ENCODE measurements around the gene MMP17.
"Not testable (repeated sequence)": the region's sequence is repeated elsewhere in the genome, so short reads cannot be mapped to it uniquely, and the experiment has no call there.

The MMP17 gene

GRCh38 chr12:131800594-131801135 lies 27.5 kb upstream of the MMP17 start:
- DNase-seq: no peak

DNA sequence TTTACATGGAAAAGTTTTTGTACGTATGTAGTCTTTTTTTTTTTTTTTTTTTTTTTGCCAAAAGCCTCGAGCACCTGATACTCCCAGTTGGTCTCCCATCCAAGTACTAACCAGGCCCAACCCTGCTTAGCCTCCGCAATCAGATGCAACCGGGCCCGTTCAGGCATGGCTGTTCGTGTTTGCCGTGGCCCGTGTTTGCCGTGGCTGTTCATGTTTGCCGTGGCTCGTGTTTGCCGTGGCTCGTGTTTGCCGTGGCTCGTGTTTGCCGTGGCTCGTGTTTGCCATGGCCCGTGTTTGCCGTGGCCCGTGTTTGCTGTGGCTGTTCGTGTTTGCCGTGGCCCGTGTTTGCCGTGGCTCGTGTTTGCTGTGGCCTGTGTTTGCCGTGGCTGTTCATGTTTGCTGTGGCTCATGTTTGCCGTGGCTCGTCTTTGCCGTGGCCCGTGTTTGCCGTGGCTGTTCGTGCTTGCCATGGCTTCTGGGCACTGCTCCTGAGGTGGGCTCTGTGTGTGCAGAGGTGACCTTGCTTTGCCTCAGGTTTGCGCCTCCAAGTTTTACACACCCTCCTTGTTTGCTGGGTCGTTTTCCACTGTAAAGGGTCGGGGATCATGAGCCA lies 26.8 kb upstream of the MMP17 start:
- DNase-seq: no peak

- no peak for DNase-seq
These were observed 24.2 kb upstream of the MMP17 start for GRCh38 chr12:131803961-131804521.

DNA sequence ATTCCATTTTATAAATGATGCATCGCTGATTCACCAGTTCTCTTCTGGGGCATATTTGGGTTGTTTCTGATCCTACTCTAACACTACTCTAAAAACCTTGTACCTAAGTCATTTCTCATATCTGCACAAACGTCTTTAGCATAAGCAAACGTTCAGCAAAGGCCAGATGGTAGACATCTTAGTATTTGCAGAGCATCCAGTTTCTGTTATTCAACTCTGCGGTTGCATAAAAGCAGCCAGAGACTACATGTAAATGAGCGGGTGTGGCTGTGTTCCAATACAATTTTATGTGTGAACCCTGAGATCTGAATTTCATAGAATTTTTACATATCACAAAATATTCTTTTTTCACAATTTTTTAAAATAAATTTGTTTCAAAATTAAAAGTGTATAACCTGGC lies 22.8 kb upstream of the MMP17 start:
- no peak for DNase-seq

- DNase-seq: no peak
These were observed 21.5 kb upstream of the MMP17 start for GRCh38 chr12:131806674-131807073.

GRCh38 chr12:131808744-131809371 lies 19.3 kb upstream of the MMP17 start:
- DNase-seq: no peak

GRCh38 chr12:131809476-131810254 lies 18.5 kb upstream of the MMP17 start:
- DNase-seq: not testable (repeated sequence)

DNA sequence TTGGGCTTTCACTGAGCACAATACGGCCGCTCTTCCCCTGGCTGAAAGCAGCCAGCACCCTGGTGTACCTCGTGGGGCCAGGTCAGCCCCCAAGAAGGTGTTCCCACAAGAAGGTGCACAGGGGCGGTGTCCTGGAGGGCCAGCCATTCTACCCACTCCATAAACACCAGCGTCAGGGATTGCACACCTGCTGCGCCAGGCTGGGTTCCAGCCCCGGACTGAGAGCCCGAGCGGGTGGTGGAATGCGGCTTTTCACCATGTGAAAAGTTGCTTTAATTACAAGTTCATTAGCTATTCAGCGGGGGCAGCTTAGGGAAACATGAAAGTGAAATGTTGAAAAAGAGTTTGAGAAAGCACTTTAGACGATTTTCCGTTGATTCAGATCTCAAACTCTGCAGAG lies 17.5 kb upstream of the MMP17 start:
- DNase-seq: no peak

- DNase-seq: no peak
These were observed 13.1 kb upstream of the MMP17 start for GRCh38 chr12:131815131-131815530.

- no peak for DNase-seq
These were observed 11.7 kb upstream of the MMP17 start for GRCh38 chr12:131816495-131816894.

DNA sequence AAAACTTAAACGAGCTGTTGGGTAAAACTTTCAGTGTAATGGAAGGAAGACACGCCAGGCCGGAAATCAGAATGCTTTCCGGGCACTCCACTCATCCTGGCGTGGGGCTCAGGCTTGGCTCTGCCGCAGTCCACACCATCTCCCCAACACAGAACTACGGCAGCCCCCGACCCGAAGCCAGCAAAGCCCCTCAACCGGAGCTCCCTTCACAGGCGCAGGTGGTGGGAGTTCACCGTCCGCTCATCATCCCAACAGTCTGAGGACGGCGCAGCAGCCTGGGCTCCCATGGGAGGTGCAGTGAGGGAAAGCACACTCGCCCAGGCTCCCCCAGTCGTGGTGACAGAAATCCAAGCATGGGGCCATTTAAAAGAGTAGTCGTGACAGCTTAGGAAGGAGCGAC lies 11.0 kb upstream of the MMP17 start:
- DNase-seq: no peak

DNA sequence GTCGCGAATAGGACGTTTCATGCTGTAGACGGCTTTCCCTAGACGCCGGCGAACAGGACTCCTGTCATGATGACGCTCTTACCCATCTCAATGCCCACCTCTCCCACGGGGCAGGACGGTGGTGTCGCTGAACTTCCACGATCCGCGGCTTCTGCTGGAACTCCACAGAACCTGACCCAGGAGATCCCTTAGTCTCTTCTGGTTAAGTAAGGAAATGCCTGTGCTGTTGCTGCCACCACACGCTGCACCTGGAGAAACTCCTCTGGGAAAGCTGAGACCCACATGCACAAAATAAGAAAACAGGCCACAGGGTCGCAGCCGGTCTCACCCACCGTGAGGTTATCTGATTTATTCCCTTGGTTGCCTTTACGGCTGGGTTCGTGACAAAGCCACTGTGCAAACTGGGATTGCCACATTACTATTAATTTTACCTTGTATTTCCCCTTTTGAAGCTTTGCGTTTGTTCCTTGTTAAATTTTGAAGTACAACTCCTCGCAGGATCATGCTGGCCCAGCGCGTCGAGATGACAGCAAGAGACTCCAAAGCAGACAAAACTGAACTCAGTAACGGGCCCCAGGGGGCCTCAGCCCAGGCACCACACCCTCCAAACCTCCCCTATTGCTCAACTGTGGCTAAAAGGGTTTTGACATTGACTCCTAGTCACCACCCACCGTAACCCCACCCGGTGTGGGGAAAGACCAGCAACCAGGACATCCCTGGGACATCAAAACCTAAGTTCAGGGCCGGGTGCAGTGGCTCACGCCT lies 9.2 kb upstream of the MMP17 start:
- DNase-seq: no peak

DNA sequence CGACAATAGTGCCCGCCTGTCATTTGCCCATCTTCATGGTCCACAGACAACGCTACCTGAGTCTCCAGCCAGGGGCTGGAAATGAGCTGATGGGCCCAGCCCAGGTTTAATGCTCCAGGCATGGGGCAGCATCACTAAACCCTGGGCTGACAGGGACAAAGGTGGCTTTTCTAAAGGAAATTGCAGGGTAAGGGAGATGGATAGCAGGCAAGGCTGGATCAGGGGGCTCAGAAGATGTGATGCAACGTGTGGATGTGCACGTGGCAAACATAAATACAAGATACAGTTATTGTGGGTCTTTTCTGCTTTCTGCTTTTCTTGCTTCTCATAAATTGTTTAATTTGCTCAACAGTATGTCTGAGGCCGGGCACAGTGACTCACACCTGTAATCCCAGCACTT lies 3.7 kb upstream of the MMP17 start:
- no peak for DNase-seq

GRCh38 chr12:131825146-131825892 lies 2.9 kb upstream of the MMP17 start:
- DNase-seq: no peak

DNA sequence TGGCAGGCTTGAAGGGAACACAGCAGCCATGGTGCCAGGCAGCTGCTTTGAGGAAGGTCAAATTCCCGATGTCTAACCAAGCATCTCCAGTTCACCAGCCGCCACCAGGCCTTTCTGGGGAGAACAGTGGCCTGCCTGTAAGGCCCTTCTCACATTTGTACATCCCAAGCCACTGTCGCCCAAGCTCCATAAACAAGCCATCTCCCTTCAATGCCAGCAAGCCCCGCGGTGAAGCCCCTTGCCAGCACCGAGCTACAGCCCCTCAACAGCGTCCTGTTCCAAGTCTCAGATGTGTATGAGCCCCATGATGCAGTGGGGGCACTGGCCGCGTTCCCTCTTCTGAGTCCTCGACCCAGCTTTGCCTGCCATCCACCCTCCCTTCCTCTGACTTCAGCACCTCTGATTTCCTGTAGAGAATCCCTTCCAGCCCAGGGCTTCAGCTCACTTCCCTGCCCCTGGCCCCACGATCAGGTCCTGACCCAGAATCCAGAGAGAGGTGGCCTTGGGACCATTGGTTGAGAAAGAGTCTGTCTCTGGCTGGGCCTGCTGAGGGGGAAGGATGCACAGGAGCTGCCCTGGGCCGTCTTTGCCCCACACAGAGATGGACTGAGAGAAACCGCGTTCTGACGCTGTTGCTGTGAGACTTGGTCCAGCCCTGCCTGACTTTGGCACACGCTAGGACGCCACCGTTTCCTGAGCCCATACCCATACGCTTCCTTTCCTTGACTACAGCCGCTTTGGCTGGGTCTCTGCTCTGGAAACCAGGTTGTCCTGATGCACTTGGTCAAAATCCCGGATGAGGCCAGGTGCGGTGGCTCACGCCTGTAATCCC lies 1.9 kb upstream of the MMP17 start:
- DNase-seq: no peak

DNA sequence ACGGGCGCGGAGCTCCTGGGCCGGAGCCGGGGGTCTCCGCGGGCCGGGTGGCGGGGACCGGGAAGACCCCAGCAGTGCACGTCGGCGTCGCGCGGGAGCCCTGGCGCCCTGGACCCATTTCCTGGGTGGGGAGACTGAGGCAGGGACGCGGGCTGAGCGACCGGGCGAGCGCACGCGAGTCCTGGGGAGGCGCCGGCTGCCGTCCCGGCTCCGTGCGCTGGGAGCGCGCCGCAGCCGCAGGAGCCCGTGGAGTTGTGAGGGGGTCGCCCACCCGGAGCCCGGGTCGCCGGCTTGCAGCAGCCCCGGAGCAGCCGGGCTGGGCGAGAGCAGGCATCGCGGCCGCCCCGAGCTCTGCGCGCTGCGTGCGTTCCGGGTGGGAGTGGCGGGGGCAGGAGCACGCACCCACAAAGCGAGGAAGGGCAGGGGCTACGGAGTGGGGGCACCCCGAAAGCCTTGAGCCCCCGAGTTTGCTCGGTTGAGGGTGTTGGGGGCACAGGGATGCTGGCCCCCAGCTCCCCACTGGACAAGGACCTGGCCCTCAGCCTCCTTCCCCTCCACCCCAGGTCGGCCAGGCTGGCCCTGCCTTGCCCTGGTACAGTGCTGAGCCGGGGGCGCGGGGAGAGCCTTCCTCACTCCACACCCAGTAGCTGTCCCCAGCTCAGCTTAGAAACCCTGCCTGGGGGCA lies 620 bp downstream of the MMP17 start:
- no peak for DNase-seq

- DNase-seq: no peak
These were observed 1.2 kb downstream of the MMP17 start for GRCh38 chr12:131829356-131829747.

DNA sequence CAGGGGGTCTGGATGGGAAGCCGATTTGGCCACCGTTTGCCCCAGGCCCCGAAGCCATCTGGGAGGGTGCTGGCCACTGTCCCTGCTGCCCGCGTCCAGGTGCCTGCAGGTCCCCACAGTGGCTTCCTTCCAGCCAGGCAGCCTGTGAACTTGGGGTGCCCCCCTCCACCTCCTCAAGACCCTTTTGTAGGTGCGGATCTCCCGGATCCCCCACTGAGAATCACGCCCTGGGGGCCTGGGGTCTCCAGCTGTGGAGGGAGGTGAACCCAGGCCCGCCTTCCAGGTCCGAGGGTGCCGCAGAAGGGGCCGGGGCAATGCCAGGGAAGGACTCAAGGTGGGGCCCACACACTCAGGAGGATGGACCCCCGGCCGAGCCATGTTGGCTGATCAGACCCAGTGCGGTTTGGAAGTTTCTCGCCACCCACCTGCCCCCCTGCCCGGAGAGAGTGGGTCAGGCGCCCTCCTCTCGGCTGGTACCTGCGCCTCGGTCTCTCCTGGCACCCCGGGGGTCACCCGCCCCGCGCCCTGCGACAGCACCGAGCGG lies 1.7 kb downstream of the MMP17 start:
- no peak for DNase-seq

DNA sequence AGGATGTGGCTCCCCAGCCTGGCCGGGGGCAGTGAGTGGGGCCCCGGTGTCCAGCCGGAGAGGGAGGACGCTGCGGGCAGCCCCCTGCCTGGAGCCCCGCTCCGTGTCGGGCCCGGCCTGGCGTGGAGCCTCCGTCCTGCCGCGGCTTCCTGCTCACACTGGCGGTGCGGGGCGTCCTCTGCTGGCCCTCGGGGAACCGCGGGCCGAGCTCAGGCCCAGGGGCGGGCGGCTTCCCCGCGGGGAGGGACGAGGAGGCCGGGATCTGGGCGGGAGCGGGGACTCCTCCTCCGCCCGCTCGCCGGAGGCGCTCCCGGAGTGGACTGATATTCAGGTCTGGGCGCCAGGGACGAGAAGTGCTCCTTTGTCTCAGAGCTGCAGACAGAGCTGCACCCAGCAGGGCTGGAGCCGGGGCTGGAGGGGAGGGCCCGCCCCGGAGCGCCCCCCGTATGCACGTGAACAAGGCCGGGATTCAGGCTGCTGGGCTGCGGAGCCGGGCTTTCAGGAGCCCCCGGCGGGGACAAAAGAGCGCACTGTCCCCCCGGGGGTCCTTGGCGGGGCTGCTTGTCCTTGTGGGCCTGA lies 2.2 kb downstream of the MMP17 start:
- no peak for DNase-seq

Measured in NCI-H524 treated with DMSO at 0.1 percent for 48 hours (cell line).